DND-41 (cell line): ENCODE data around the gene SERTAD2.

Experiments
- ATAC-seq: fragments of 200-7000 bp; cut with Tn5 transposase; 3 replicates; pipeline ENCODE4 v1.9.1; 2021; ENCODE audit warnings: low read depth; ENCODE audit not compliant: insufficient read depth
- DNase-seq: peaks from one replicate; pipeline ENCODE4 v3.0.0-alpha.2; 2020
- H2AFZ ChIP-seq: 2 replicates; pipeline ENCODE4 v1.6.0; 2012; ENCODE audit warnings: low read depth, low read length
- H3K27ac ChIP-seq: 2 replicates; pipeline ENCODE4 v1.5.1; 2012; ENCODE audit warnings: low read length, inconsistent platforms
- H3K27me3 ChIP-seq: fragments of 200-600 bp; sonication (generic); 2 replicates; pipeline ENCODE4 v1.6.0; 2012; ENCODE audit warnings: low read length, mild to moderate bottlenecking, inconsistent platforms; ENCODE audit not compliant: insufficient read depth, poor library complexity
- H3K36me3 ChIP-seq: 2 replicates; pipeline ENCODE4 v1.5.1; 2012; ENCODE audit warnings: low read length, inconsistent platforms; ENCODE audit not compliant: insufficient read depth
- H3K4me1 ChIP-seq: 2 replicates; pipeline ENCODE4 v1.5.1; 2012; ENCODE audit warnings: mild to moderate bottlenecking, low read length; ENCODE audit not compliant: insufficient read depth
- H3K4me2 ChIP-seq: 2 replicates; pipeline ENCODE4 v1.6.0; 2012; ENCODE audit warnings: mild to moderate bottlenecking, moderate library complexity, low read length, inconsistent platforms; ENCODE audit not compliant: insufficient read depth
- H3K4me3 ChIP-seq, 2 experiments: fragments of 200-600 bp in 1 of 2; shearing (Covaris generic) in 1 of 2; 2 replicates each; pipeline ENCODE4 v1.5.1; 2012 to 2016; ENCODE audit warnings: inconsistent platforms in 2 of 2, low read length in 2 of 2, mild to moderate bottlenecking in 2 of 2, low read depth in 1 of 2, moderate library complexity in 1 of 2
- H3K79me2 ChIP-seq: 2 replicates; pipeline ENCODE4 v1.6.0; 2012; ENCODE audit warnings: low read length, inconsistent platforms; ENCODE audit not compliant: insufficient read depth
- H3K9ac ChIP-seq: 2 replicates; pipeline ENCODE4 v1.6.0; 2012; ENCODE audit warnings: low read depth, mild to moderate bottlenecking, inconsistent platforms, low read length, moderate library complexity
- H3K9me3 ChIP-seq: 2 replicates; pipeline ENCODE4 v1.5.1; 2012; ENCODE audit warnings: low read length, moderate library complexity, mild to moderate bottlenecking, inconsistent platforms; ENCODE audit not compliant: insufficient read depth, severe bottlenecking
- H4K20me1 ChIP-seq: 2 replicates; pipeline ENCODE4 v1.6.0; 2012; ENCODE audit warnings: low read length; ENCODE audit not compliant: insufficient read depth
- EZH2 ChIP-seq: IDR thresholded peaks from 3 replicates; pipeline ENCODE4 v1.6.1; 2012; ENCODE audit warnings: borderline replicate concordance, low read depth, mild to moderate bottlenecking, moderate library complexity, low read length, inconsistent platforms; ENCODE audit not compliant: severe bottlenecking
- TF ChIP-seq, protein P1 (sequence below): IDR thresholded peaks from 2 replicates; pipeline ENCODE4 v1.5.1; 2012; ENCODE audit warnings: borderline replicate concordance, low read length, moderate library complexity, mild to moderate bottlenecking; ENCODE audit not compliant: poor library complexity, severe bottlenecking; ENCODE audit errors: extremely low read depth

Gene SERTAD2

GRCh38 chr2:64655018-64655664, 1.4 kb upstream of the SERTAD2 start:
- Histone ChIP-seq H4K20me1 (peaks cover 18% of the 10 kb centered on the region; the same call in 1 of the 2 replicates), H3K4me2 (peak overlapping the region; percentile 78), H3K36me3 (no peaks in the 10 kb centered on the region), H3K9me3 (no peaks in the 10 kb centered on the region), H3K4me1 (peaks cover 46% of the 10 kb centered on the region), H2AFZ (peak overlapping the region; percentile 22; the same call in 1 of the 2 replicates), H3K9ac (peak overlapping the region; percentile 89), H3K27me3 (peaks cover 7% of the 10 kb centered on the region), H3K79me2 (peaks cover 29% of the 10 kb centered on the region), H3K27ac (peak overlapping the region; percentile 60), H3K4me3 (no peak overlapping the region)
- TF ChIP-seq EZH2: no peak
- TF ChIP-seq, protein P1, sequence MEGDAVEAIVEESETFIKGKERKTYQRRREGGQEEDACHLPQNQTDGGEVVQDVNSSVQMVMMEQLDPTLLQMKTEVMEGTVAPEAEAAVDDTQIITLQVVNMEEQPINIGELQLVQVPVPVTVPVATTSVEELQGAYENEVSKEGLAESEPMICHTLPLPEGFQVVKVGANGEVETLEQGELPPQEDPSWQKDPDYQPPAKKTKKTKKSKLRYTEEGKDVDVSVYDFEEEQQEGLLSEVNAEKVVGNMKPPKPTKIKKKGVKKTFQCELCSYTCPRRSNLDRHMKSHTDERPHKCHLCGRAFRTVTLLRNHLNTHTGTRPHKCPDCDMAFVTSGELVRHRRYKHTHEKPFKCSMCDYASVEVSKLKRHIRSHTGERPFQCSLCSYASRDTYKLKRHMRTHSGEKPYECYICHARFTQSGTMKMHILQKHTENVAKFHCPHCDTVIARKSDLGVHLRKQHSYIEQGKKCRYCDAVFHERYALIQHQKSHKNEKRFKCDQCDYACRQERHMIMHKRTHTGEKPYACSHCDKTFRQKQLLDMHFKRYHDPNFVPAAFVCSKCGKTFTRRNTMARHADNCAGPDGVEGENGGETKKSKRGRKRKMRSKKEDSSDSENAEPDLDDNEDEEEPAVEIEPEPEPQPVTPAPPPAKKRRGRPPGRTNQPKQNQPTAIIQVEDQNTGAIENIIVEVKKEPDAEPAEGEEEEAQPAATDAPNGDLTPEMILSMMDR: peak; percentile 55
- ATAC-seq: no peak
- DNase-seq: peak; percentile 36

DNA sequence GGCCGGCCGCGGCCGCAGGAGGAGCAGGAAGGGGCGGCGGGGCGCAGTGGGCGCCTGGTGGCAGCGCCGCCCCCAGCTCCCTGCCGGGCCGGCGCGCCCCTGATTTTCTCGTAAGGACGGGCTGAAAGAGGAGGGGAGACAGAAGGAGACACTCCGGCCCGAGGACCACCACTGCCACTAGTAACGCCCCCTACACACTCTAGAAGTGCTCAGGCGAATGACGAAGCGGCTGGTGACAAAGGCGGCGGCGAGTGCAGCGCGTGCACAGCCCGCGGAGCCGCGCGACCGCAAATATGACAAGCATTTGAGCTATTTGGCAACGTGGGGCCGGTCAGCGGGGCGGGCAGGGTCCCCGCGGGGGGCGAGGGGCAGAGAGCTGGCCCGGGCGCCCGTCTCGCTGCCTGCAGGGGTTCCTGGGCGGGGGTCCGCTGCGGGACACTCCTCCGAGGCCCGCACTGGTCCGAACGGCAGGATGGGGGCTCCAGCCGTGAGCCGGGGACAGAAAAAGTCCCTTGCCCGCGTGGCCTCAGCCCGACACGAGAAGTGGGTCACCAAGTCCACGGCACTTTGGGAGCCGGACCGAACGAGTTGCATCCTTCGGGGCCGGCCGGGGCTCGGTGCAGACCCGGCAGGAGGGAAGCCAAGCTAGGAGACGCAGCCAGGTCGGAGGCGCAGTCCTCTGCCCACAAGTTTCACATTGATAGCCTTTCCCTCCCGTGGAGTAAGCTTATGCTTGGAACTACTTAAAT, 524 bp upstream of the SERTAD2 start:
- Histone ChIP-seq H3K36me3 (no peaks in the 10 kb centered on the region), H3K79me2 (peaks cover 37% of the 10 kb centered on the region), H3K4me3 (peak overlapping the region; percentile 22 to 78; a peak in 3 of 4 replicates), H2AFZ (peak overlapping the region; percentile 65), H3K27ac (peak overlapping the region; percentile 62), H3K9me3 (no peaks in the 10 kb centered on the region), H3K9ac (peak overlapping the region; percentile 89), H3K4me2 (peak overlapping the region; percentile 78), H3K27me3 (peaks cover 7% of the 10 kb centered on the region), H4K20me1 (peaks cover 24% of the 10 kb centered on the region), H3K4me1 (peaks cover 46% of the 10 kb centered on the region)
- peak; percentile 90 for TF ChIP-seq EZH2
- TF ChIP-seq, protein P1: no peak
- DNase-seq (peak; percentile 76), ATAC-seq (peak; percentile 51)

GRCh38 chr2:64652231-64653108, 1.2 kb downstream of the SERTAD2 start:
- H3K4me1 ChIP-seq: peaks cover 46% of the 10 kb centered on the region
- no peaks in the 10 kb centered on the region for H3K9me3 ChIP-seq
- H3K27ac ChIP-seq: peak overlapping the region; percentile 84
- H3K4me2 ChIP-seq: peak overlapping the region; percentile 78
- peaks cover 7% of the 10 kb centered on the region for H3K27me3 ChIP-seq
- no peaks in the 10 kb centered on the region for H3K36me3 ChIP-seq
- peak; percentile 22; the same call in 1 of the 3 replicates for ATAC-seq
- peaks cover 43% of the 10 kb centered on the region for H3K79me2 ChIP-seq
- peak overlapping the region; percentile 89 for H3K9ac ChIP-seq
- peak; percentile 46 for DNase-seq
- H2AFZ ChIP-seq: peak overlapping the region; percentile 95
- peak overlapping the region; percentile 78 to 79 for H3K4me3 ChIP-seq
- H4K20me1 ChIP-seq: peaks cover 27% of the 10 kb centered on the region
- TF ChIP-seq, protein P1: no peak
- TF ChIP-seq EZH2: no peak
